Liver (tissue), 9 donors: ENCODE measurements around the gene MRGPRF. TPM values are rescaled to one million over a fixed set of nuclear protein-coding genes. Genes with fewer than 3 reads are reported as not detected.

Experiments used
- DNase-seq: peaks from one replicate; pipeline ENCODE4 v3.0.0-alpha.2; 2017; ENCODE audit warnings: low spot score
- H3K27ac ChIP-seq, 2 donors: one replicate each; pipeline ENCODE4 v1.7.0; 2013; ENCODE audit warnings: inconsistent platforms in 2 of 2, low read length in 2 of 2, control low read depth in 1 of 2, low read depth in 1 of 2, mild to moderate bottlenecking in 1 of 2
- H3K27me3 ChIP-seq, 4 donors: one replicate each; pipeline versions ENCODE4 v1.6.1 to v1.7.0; 2013; ENCODE audit warnings: low read length in 3 of 4, inconsistent platforms in 1 of 4, mild to moderate bottlenecking in 1 of 4, moderate library complexity in 1 of 4; ENCODE audit not compliant: control insufficient read depth in 4 of 4, insufficient read depth in 4 of 4
- H3K36me3 ChIP-seq, 4 donors: one replicate each; pipeline versions ENCODE4 v1.6.1 to v1.7.0; 2013; ENCODE audit warnings: low read length in 3 of 4, mild to moderate bottlenecking in 3 of 4, low read depth in 1 of 4, moderate library complexity in 1 of 4; ENCODE audit not compliant: control insufficient read depth in 4 of 4, insufficient read depth in 3 of 4
- H3K4me1 ChIP-seq, 4 donors: one replicate each; pipeline versions ENCODE4 v1.6.1 to v1.7.0; 2013; ENCODE audit warnings: low read length in 3 of 4, mild to moderate bottlenecking in 3 of 4, moderate library complexity in 1 of 4; ENCODE audit not compliant: control insufficient read depth in 4 of 4, insufficient read depth in 4 of 4
- H3K4me3 ChIP-seq, 3 donors: one replicate each; pipeline versions ENCODE4 v1.6.1 to v1.7.0; 2013; ENCODE audit warnings: low read length in 3 of 3, control low read depth in 1 of 3, low read depth in 1 of 3, mild to moderate bottlenecking in 1 of 3
- H3K9ac ChIP-seq, 2 donors: one replicate each; pipeline ENCODE4 v1.7.0; 2013; ENCODE audit warnings: low read length in 2 of 2, mild to moderate bottlenecking in 2 of 2, moderate library complexity in 2 of 2, control low read depth in 1 of 2, low read depth in 1 of 2
- H3K9me3 ChIP-seq, 4 donors: one replicate each; pipeline versions ENCODE4 v1.6.1 to v1.7.0; 2013; ENCODE audit warnings: low read length in 3 of 4; ENCODE audit not compliant: control insufficient read depth in 4 of 4
- JUND ChIP-seq, 2 donors: IDR thresholded peaks; 2 replicates each; pipeline ENCODE4 v1.6.1; 2016; ENCODE audit warnings: antibody characterized with exemption in 2 of 2
- NR2F2 ChIP-seq: IDR thresholded peaks from 2 replicates; pipeline ENCODE4 v1.6.1; 2016; ENCODE audit warnings: antibody characterized with exemption
- REST ChIP-seq: IDR thresholded peaks from 2 replicates; pipeline ENCODE4 v1.6.1; 2016; ENCODE audit warnings: antibody characterized with exemption, mild to moderate bottlenecking
- SP1 ChIP-seq: IDR thresholded peaks from 2 replicates; pipeline ENCODE4 v1.6.1; 2018; ENCODE audit warnings: antibody characterized with exemption, mild to moderate bottlenecking
- TAF1 ChIP-seq: conservative IDR thresholded peaks from 2 replicates; pipeline ENCODE4 v1.6.1; 2016; ENCODE audit warnings: antibody characterized with exemption, mild to moderate bottlenecking
- WGBS: extraction: QIAGEN DNeasy Blood & Tissue Kit; methylation state at CpG from one replicate; pipeline ENCODE4 v1.1.7; 2013; 5-methylcytosine and 5-hydroxymethylcytosine counted together
- polyA plus RNA-seq, 2 donors: library from polyadenylated mRNA; stranded (reverse) in 1 of 2; unstranded in 1 of 2; fragments of 200-250 nt in 1 of 2; fragments of >200 nt in 1 of 2; fragmentation: Nextera tagmentation in 1 of 2; extraction: Ambion mirVana in 1 of 2; gene quantifications; one replicate each; pipeline versions ENCODE4 v1.2.1 to v1.2.3, GENCODE V29; 2013 to 2015
- total RNA-seq, 2 donors: library from RNA; depleted of rRNA; stranded (reverse); fragments of >200 nt; gene quantifications; one replicate each; pipeline ENCODE4 v1.2.3, GENCODE V29; 2014
- TF ChIP-seq, protein P1 (sequence below): IDR thresholded peaks from 2 replicates; pipeline ENCODE4 v1.6.1; 2016; ENCODE audit warnings: antibody characterized with exemption
- donor health status: healthy.
- donor health status: healthy.
- donor health status: healthy.
- donor health status: healthy.
- donor health status: healthy.

MRGPRF gene
- total and polyA plus RNA-seq, 4 donors = 1.1 to 4.8 (median 2.5) TPM

GRCh38 chr11:68960294-68961071, 52.6 kb downstream of the MRGPRF start (continued):
- TF ChIP-seq REST (no peak), NR2F2 (no peak)
- TF ChIP-seq, protein P1, sequence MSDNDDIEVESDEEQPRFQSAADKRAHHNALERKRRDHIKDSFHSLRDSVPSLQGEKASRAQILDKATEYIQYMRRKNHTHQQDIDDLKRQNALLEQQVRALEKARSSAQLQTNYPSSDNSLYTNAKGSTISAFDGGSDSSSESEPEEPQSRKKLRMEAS = no peak

- no peak overlapping the region for H3K4me3 ChIP-seq
- DNase-seq = no peak
- no peak overlapping the region for H3K9ac ChIP-seq
- H3K4me1 ChIP-seq = no peaks in the 10 kb centered on the region
- no peak overlapping the region for H3K27ac ChIP-seq
- H3K9me3 ChIP-seq = no peaks in the 10 kb centered on the region
- 94% methylated on average over 31 of the region's 31 CpGs for WGBS
- H3K27me3 ChIP-seq = no peaks in the 10 kb centered on the region
- no peaks in the 10 kb centered on the region for H3K36me3 ChIP-seq
- no peak for TF ChIP-seq SP1
- TF ChIP-seq JUND (IDR thresholded peaks at IDR 0.05) = no peak
Measured at GRCh38 chr11:68959465-68960293, 53.4 kb downstream of the MRGPRF start.

GRCh38 chr11:68958211-68958610, 54.8 kb downstream of the MRGPRF start:
- no peaks in the 10 kb centered on the region for H3K9me3 ChIP-seq
- no peaks in the 10 kb centered on the region for H3K4me1 ChIP-seq
- no peak overlapping the region for H3K27ac ChIP-seq
- H3K9ac ChIP-seq = no peak overlapping the region
- no peaks in the 10 kb centered on the region for H3K27me3 ChIP-seq
- H3K4me3 ChIP-seq = no peak overlapping the region
- TF ChIP-seq TAF1 = no peak
- TF ChIP-seq REST = no peak
- no peak for DNase-seq
- no peaks in the 10 kb centered on the region for H3K36me3 ChIP-seq
- 94% methylated on average over 9 of the region's 9 CpGs for WGBS
